GM18508 (cell line): Measurements from ENCODE around the gene ADPGK.
"Not testable (repeated sequence)": the region's sequence is repeated elsewhere in the genome, so short reads cannot be mapped to it uniquely, and the experiment has no call there.

Source experiments
- ATAC-seq: cut with Tn5 transposase; IDR thresholded peaks from one replicate; pipeline ENCODE4 v1.9.1; 2021; ENCODE audit warnings: moderate number of reproducible peaks; ENCODE audit not compliant: insufficient read depth, unreplicated experiment

Gene ADPGK

GRCh38 chr15:72783640-72784455, at the start of gene ADPGK:
ADPGK (minus strand) TSS chr15:72783758; CDS start chr15:72783691, 67 bp downstream.
- peak; percentile 45 for ATAC-seq

DNA sequence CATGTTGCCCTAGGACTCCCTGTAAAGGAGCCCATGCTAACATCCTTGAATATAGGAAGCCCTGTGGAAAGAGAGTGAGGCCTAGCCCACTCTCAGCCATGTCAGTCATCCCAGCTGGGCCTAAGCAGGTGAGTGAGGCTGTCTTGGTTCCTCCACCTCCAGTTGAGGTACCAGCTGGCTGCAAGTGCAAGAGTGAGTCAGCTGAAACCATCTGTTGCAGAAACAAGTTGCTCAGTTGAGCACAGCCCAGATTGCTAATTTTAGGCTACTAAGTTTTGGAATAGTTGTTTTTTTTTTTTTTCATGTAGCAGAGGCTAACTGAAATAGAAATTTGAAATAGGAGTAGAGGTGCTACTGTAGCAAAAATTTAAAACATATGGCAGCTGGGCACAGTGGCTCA, 43.7 kb upstream of the ADPGK start:
- ATAC-seq, result no peak

GRCh38 chr15:72826611-72827010, 43.1 kb upstream of the ADPGK start:
- no peak for ATAC-seq

DNA sequence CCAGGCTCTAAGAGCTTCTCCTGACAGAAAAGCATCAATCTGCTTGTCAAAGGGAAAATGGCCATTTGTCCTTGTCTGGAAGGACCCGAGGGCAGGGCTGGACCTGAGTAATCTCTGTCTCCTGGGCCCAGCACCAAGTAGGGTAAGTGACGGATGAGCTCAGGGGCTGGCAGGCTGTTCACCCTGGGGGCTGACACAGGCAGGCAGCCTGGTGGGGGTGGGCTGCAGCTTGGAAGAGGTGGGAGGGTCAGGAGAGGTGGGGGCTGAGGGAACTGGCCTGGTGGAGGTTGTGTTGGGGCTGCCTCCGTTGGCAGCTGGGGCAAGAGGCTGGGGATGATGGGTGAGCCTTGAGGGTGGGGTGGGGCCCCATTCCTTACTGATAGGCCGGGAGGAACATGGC, 42.3 kb upstream of the ADPGK start:
- ATAC-seq, result no peak

DNA sequence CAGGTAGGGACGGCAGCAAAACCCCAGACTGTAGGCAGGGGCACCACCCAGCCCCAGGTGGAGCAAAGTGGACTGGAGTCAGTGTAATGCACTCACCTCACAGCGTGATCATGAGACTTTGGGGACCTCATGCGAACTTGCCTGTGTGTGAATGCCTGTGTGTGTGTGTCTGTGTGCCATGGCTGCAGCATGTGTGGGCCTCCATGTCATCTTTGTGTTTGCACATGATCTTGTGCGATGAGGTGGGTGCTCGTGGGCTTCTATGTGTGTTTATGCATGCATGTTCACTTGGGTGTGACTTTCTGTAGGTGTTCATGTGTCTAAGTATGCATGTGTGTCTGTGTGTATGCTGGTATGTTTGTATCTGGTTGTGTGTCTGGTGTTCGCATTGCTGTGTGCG, 41.2 kb upstream of the ADPGK start:
- no peak for ATAC-seq

DNA sequence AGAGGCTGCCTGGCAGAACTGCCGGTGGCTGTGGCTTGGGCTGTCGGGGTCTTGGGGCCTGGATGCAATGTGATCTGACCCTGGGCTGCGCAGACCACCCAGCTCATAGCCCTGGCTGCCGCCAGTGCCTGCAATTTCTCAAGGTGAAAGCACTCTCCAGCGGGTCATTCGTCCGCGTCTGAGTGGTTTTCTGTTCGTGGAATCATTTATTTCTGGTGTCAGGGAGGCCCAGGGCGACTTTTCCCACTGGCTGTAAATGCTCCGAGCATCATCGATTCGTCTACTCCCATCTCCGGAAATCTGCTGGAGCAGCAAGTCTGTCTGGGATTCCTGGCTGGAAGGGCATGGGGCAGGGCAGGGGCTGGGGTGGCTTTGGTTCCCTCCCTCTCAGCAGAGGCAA, 40.6 kb upstream of the ADPGK start:
- ATAC-seq, result no peak

DNA sequence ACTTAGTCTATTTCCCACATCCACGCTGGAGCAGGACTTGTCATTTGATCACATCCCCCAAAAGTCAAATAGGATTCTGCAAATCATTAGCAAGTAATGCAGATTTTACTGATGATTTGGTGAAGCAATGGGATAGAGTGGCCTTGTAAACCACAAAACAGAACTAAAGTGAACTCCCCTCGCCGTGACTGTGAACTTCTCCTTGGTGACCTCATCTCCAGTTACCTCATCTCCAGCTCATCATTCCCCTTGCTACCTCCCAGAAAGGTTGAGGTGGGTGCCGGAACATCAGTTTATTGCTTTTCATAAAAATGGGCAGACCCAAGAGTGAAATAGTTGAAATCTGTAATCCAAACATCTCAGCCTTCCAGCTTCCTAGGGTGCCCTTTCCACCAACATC, 36.7 kb upstream of the ADPGK start:
- no peak for ATAC-seq

DNA sequence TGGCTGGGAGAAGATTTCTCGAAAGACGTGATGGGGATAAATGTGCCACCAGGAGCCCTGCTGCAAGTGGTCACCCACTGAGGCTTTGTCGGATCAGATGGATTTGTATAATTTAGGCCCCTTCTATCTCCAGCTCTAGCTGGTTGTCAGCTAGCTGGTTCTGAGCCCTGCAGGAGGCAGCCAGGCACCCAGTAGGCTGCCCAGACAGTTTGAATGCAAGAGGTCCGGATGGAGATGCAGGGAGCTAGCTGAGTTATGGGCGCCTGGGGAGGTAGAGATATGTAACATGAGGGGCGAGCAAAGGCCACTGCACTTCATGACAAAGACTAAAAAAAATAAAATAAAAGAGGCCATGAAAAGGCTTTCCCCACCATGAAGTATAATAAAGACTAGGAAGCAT, 35.1 kb upstream of the ADPGK start:
- ATAC-seq, result no peak

DNA sequence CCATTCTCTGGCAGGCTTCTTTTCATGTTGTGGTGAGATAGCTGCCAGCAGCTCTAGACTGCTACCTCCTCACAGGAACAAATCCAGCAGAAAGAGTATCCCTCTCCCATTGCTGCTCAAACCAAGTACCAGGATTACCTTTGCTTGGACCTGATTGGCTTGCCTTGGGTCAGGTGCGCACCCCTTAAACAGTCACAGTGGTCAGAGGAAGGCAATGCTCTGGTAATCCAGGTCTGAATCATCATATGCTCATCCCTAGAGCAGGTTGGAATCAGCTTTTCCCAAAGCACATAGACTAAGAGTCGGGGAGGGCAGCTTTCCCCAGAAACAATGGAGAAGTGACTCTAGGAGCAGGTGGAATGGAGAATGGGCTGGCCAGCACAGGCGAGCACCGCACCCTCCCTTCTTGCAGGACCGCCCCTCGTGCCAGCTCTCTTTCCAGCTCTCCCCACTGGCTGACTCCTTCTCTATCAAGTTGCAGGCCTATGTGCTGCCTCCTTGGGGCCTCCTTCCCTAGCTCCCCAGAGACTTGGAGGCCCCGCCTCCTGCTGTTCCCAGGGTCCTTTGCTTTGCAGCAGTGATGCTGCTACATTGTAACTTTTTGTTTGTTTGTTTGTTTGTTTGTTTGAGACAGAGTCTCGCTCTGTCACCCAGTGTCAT, 29.9 kb upstream of the ADPGK start:
- ATAC-seq, result no peak

DNA sequence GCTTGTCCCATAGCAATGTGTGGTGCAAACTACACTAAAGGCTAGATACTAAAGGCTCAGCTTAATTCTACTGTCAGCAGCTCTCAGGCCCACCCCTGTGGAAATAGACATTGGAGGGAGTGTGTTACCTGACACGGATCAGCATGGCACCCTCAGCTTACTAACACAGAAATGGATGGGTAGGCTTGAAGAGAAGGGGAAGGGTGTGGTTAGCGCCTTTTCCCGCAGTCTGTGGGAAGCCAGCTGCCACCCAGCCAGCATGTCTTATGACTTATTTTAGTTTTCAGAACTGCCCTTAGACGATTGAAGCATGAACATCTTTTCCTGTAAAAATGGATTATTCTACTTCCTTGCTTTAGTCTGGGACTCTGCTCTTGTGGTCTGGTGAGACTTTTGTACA, 25.8 kb upstream of the ADPGK start:
- no peak for ATAC-seq

DNA sequence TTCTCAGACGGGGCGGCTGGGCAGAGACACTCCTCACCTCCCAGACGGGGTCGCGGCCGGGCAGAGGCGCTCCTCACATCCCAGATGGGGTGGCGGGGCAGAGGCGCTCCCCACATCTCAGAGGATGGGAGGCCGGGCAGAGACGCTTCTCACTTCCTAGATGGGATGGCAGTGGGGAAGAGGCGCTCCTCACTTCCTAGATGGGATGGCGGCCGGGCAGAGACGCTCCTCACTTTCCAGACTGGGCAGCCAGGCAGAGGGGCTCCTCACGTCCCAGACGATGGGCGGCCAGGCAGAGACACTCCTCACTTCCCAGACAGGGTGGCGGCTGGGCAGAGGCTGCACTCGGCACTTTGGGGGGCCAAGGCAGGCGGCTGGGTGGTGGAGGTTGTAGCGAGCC, 23.8 kb upstream of the ADPGK start:
- not testable (repeated sequence) for ATAC-seq

DNA sequence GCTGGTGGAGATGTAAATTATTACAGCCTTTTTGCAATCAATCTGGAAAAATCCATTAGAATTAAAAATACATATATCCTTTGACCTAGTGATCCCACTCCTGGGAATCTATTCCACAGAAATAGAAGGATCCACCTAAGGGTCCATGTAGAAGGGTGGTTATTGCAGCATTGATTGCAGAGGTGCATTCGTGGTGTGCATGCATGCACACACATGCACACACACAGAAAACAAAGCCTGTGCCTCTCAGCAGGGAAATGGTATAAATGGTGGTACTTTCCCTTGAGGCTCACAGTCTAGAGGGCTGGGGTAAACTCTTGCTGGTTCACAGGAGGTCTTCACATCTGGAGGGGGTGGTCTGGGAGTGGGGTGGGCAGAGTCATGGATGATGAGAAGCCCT, 19.4 kb upstream of the ADPGK start:
- ATAC-seq, result no peak

DNA sequence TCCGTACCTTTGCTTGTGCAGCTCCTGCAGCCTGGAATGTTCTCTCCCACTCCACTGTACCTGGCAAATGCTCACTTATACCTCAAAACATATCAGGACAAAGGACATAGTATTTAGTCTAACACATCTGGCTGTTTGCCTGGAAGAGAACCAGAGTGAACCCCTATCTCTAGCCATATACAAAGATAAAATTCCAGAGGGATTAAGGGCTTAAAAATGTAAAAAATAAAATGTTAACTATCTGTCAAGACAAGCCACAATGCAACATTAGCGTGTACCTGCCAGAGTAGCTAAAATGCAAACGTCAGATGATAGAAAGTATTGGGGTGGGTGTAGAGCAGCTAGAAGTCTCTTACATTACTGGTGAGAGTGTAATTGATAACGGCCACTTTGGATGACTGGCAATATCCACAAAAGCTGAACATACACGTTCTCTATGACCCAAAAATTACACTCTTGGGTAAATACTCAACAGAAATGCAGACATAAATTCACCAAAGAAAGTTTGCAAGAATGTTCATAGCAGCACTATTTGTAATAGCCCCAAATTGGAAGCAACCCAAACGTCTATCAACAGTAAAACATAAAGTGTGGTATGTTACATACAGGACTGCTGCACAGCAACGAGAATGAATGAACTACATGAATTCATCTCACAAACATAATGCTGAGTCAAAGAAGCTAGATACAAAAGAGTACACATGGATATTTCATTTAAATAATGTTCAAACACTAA, 18.2 kb upstream of the ADPGK start:
- no peak for ATAC-seq

DNA sequence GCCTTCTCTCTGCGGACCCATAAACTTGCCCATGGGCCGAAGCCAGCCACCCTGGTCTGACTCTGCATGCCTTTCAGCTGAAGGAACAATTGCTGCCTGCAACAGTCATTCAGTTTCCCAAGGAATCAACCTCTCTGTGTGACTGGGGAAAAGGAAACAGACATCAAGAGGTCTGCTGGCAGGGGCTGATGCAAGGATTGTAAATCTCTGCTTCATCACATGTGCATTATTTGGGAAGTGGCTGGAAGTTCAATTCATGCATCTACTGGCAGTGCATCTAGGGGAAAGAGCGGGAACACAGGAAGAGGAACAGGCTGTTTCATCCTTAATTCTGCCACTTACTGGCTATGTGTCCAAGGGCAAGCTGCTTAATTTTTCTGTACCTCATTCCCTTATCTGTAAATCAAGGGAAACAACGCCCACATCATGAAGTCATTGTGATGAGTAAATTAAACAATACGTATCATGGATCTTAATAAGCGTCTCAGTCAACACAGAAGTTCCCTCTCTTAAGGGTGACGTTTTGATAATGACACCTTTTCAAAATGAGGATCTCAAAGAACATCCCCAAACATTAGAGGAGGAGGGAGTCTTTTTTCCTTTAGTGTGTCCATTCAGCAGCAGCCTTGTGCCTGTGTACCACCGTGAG, 17.4 kb upstream of the ADPGK start:
- no peak for ATAC-seq

GRCh38 chr15:72797834-72798233, 14.3 kb upstream of the ADPGK start:
- ATAC-seq, result no peak

DNA sequence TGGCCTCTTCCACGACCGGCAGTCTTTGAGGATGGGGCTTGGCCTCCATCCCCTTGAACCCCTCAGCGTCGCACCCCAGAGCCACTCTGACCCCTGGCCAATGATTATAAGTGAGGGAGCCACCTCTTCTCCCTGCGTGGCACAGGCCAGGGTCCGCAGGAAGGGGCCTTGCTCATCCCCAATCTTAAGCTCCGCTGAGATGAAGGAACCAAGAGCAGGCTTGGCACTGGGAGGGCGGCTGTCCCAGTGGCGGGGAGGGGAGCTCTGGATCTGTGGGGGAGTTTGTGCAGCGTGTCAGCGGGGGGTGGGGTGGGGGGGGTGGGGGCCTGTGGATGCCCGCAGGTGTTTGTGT, 13.8 kb upstream of the ADPGK start:
- no peak for ATAC-seq

GRCh38 chr15:72796515-72797337, 13.2 kb upstream of the ADPGK start:
- no peak for ATAC-seq

DNA sequence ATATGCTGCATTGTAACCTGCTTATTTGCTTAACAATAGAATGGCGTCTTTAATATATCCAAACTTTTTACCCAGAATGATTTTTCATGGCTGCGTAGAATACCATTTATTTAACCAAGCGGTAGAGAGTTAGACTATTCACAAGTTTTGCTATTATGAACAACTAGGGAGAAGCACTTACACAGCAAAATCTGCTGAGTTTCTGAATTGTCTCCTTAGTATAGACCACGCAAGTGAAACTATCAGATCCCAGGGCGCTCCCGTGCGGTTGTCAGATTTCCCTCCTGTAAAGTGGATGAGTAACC, 12.6 kb upstream of the ADPGK start:
- ATAC-seq, result no peak

GRCh38 chr15:72793766-72794660, 10.5 kb upstream of the ADPGK start:
- no peak for ATAC-seq
